Caco-2 (cell line): ENCODE data around the gene PGR. TPM values are rescaled to one million over a fixed set of nuclear protein-coding genes. Genes with fewer than 3 reads are reported as not detected.

Experiments used
- Bru-seq: library from RNA; stranded (reverse); fragments of 400-500 nt; gene quantifications from one replicate; lab custom pipeline; 2021; lab: Mats Ljungman, UMichigan
- BruChase-seq, 2 experiments: library from RNA; stranded (reverse); fragments of 400-500 nt; gene quantifications; one replicate each; lab custom pipeline; 2021; lab: Mats Ljungman, UMichigan
- BruUV-seq: library from RNA; stranded (reverse); fragments of 400-500 nt; replicated peaks from 2 replicates; lab custom pipeline; 2021; lab: Mats Ljungman, UMichigan
- CTCF ChIA-PET: fragments of 300-600 bp; sonication (Branson Sonifier 250); formaldehyde crosslinking; loops from one replicate; lab custom pipeline; 2022; ENCODE audit warnings: antibody characterized with exemption; lab: Charles Lee
- POLR2A ChIA-PET: fragments of 300-600 bp; sonication (Branson Sonifier 250); formaldehyde crosslinking; loops from one replicate; lab custom pipeline; 2022; ENCODE audit warnings: antibody characterized with exemption; lab: Charles Lee
- DNase-seq, 2 experiments: peaks; one replicate each; pipeline versions ENCODE4 v3.0.0 to v3.0.0-alpha.2; 2020 to 2022
- H3K27me3 ChIP-seq: replicated peaks from 2 replicates; pipeline ENCODE4 v1.6.0; 2011; ENCODE audit warnings: low read length; ENCODE audit not compliant: control insufficient read depth, insufficient read depth
- H3K36me3 ChIP-seq: 2 replicates; pipeline ENCODE4 v1.5.1; 2011; ENCODE audit warnings: low read length; ENCODE audit not compliant: control insufficient read depth, insufficient read depth
- H3K4me1 ChIP-seq: fragments of 250-450 bp; sonication (Bioruptor Pico); 2 replicates; pipeline ENCODE4 v1.5.1; 2020; ENCODE audit warnings: mild to moderate bottlenecking
- H3K4me3 ChIP-seq: 2 replicates; pipeline ENCODE4 v1.5.1; 2011; ENCODE audit warnings: low read depth, mild to moderate bottlenecking, control low read depth, low read length
- H3K9me3 ChIP-seq: fragments of 250-450 bp; sonication (Bioruptor Pico); 2 replicates; pipeline ENCODE4 v1.5.1; 2020; ENCODE audit warnings: mild to moderate bottlenecking, moderate library complexity
- H3K27ac Mint-ChIP-seq: one replicate; pipeline ENCODE4 v1.8.0; 2022; ENCODE audit warnings: mixed read lengths; ENCODE audit not compliant: unreplicated experiment
- H3K27me3 Mint-ChIP-seq: one replicate; pipeline ENCODE4 v1.8.0; 2022; ENCODE audit warnings: mixed read lengths; ENCODE audit not compliant: insufficient read depth, unreplicated experiment
- H3K36me3 Mint-ChIP-seq: one replicate; pipeline ENCODE4 v1.8.0; 2022; ENCODE audit warnings: mild to moderate bottlenecking, mixed read lengths; ENCODE audit not compliant: insufficient read depth, unreplicated experiment
- H3K4me1 Mint-ChIP-seq: one replicate; pipeline ENCODE4 v1.8.0; 2022; ENCODE audit warnings: low read depth, mixed read lengths; ENCODE audit not compliant: unreplicated experiment
- H3K4me3 Mint-ChIP-seq: one replicate; pipeline ENCODE4 v1.8.0; 2022; ENCODE audit warnings: mild to moderate bottlenecking, moderate library complexity, mixed read lengths; ENCODE audit not compliant: unreplicated experiment
- H3K9me3 Mint-ChIP-seq: one replicate; pipeline ENCODE4 v1.8.0; 2022; ENCODE audit warnings: mixed read lengths; ENCODE audit not compliant: unreplicated experiment
- intact Hi-C: fragments of 100-400 bp; cut with micrococcal nuclease; formaldehyde crosslinking; loops from one replicate; pipeline ENCODE4 v1.10.0; 2022; ENCODE audit not compliant: unreplicated experiment
- long read RNA-seq: library from polyadenylated mRNA; stranded (forward); transcript quantifications from one replicate; pipeline ENCODE4 v2.0.0, GENCODE V29; 2022
- total RNA-seq: library from RNA; stranded (reverse); gene quantifications from 2 replicates; pipeline ENCODE4 v1.2.3, GENCODE V29; 2022
- TF ChIP-seq, protein P1 (sequence below), 2 experiments: fragments of 200-600 bp in 1 of 2; IDR thresholded peaks; 1 replicate in 1 of 2; 2 replicates in 1 of 2; pipeline versions ENCODE4 v1.5.1 to v1.8.0; 2011 to 2022; ENCODE audit warnings: antibody characterized with exemption in 1 of 2, control low read depth in 1 of 2, inconsistent platforms in 1 of 2, low read depth in 1 of 2, low read length in 1 of 2, mild to moderate bottlenecking in 1 of 2, moderate library complexity in 1 of 2; ENCODE audit not compliant: insufficient read depth in 1 of 2, severe bottlenecking in 1 of 2, unreplicated experiment in 1 of 2

PGR gene
- total RNA-seq (not detected in 2 replicates), Bru-seq, nascent RNA (percentile 4 among the genes with signal in this experiment), BruChase-seq, experiment 1, labeled RNA remaining after a 2-hour chase (percentile 6 among the genes with signal in this experiment), BruChase-seq, experiment 2, labeled RNA remaining after a 6-hour chase (percentile 5 among the genes with signal in this experiment)
- long read RNA-seq, result 0 reads

DNA sequence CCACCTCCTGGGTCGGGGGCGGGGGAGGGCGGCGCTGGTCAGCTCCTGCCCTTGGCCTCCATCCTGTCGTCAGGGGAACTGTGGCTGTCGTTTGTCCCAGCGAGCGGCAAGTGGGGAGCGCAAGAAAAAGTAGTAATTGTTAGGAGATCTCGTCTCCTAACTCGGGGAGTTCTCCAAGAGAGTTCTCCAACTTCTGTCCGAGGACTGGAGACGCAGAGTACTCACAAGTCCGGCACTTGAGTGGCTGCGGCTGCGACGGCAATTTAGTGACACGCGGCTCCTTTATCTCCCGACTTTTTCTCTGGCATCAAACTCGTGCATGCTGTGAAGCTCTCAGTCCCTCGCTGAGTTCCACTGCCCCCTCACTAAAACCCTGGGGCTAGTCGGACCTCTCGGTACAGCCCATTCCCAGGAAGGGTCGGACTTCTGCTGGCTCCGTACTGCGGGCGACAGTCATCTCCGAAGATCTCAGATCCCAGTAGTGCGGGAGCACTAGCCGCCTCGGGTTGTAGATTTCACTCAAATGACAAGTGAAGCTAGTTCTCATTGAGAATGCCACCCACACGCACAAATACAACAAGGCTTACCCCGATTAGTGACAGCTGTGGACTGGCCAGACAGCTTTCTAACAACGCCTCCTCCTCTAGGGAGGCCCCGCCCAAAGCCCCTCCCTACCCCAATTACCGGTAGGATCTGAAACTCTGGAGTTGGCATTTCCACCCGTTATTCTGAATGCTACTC lies at the start of gene PGR:
Gene PGR, minus strand, starts transcription at position 611 of the 741 bp plus-strand sequence. CDS start 743 bp downstream, outside the sequence.
- ChIA-PET CTCF (no interaction called here), POLR2A (no interaction called here)
- Mint-ChIP-seq H3K27ac (no peak within 1 kb of the TSS), H3K4me3 (peak within 1 kb of the TSS; percentile 67), H3K4me1 (peaks cover 6% of the 10 kb centered on the region), H3K9me3 (no peaks in the 10 kb centered on the region), H3K36me3 (no peaks in the 10 kb centered on the region), H3K27me3 (peaks cover 39% of the 10 kb centered on the region)
- no peaks in the 10 kb centered on the region for H3K36me3 ChIP-seq
- H3K4me3 ChIP-seq, result no peak within 1 kb of the TSS
- no TSS peak for BruUV-seq
- TF ChIP-seq, protein P1, sequence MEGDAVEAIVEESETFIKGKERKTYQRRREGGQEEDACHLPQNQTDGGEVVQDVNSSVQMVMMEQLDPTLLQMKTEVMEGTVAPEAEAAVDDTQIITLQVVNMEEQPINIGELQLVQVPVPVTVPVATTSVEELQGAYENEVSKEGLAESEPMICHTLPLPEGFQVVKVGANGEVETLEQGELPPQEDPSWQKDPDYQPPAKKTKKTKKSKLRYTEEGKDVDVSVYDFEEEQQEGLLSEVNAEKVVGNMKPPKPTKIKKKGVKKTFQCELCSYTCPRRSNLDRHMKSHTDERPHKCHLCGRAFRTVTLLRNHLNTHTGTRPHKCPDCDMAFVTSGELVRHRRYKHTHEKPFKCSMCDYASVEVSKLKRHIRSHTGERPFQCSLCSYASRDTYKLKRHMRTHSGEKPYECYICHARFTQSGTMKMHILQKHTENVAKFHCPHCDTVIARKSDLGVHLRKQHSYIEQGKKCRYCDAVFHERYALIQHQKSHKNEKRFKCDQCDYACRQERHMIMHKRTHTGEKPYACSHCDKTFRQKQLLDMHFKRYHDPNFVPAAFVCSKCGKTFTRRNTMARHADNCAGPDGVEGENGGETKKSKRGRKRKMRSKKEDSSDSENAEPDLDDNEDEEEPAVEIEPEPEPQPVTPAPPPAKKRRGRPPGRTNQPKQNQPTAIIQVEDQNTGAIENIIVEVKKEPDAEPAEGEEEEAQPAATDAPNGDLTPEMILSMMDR (IDR thresholded peaks at IDR 0.05; ENCODE audit: insufficient read depth in 1 of 2, low read depth in 1 of 2, low read length in 1 of 2, severe bottlenecking in 1 of 2, unreplicated experiment in 1 of 2), result no peak
- H3K27me3 ChIP-seq, result peaks cover 20% of the 10 kb centered on the region
- intact Hi-C loops, result loop anchor here (5.0 kb wide), 2 partner anchors 158 to 308 kb away; no protein-coding TSS in a partner anchor
- H3K4me1 ChIP-seq, result peaks cover 12% of the 10 kb centered on the region
- H3K9me3 ChIP-seq, result no peaks in the 10 kb centered on the region
- peak; percentile 16 to 46 for DNase-seq

DNA sequence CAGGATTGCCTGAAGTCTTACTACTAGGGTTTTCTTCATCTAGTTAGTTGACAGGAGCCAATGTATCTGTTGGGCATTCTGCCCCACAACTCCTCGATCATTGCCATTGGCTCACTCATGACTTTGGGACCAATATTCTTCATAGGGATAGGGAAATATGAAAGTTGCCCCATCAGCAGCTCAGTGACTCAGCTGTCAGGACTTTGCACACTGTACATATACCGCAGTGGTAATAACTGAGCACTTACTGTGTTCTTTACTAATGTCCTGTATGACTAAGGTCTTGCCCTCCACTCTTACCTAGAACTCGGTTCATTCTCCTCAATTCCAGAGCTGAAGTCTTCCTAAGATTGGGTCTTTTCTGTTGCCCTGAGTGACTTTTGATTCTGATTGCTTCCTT lies 46.8 kb upstream of the PGR start:
- no peaks in the 10 kb centered on the region for H3K36me3 ChIP-seq
- BruUV-seq, result no TSS peak
- peaks cover under 1% of the 10 kb centered on the region for H3K27me3 Mint-ChIP-seq

DNA sequence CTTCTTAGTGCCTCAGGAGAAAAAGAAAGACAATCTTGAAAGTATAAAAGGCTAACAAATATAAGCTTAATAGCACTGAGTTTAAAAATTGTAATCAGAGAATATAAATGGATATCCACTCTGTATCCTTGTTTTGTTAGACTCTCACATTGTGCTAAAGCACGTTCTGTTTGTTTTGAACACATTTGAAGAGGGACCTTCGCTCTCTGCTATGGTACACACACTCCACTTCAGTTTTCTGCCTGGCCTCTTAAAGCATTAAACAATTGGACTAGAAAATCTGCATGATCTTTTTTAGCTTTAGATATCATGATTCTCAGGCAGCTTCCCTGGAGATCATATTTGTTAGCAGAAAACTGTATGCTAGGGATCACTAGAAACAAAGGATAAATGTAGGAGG lies 40.3 kb upstream of the PGR start:
- Mint-ChIP-seq H3K27me3 (peaks cover 6% of the 10 kb centered on the region), H3K9me3 (peaks cover 7% of the 10 kb centered on the region), H3K27ac (no peak overlapping the region), H3K4me3 (no peak overlapping the region), H3K36me3 (no peaks in the 10 kb centered on the region), H3K4me1 (no peaks in the 10 kb centered on the region)
- Histone ChIP-seq H3K9me3 (peaks cover 2% of the 10 kb centered on the region; the same call in 1 of the 2 replicates), H3K4me1 (no peaks in the 10 kb centered on the region), H3K36me3 (no peaks in the 10 kb centered on the region), H3K27me3 (no peaks in the 10 kb centered on the region), H3K4me3 (no peak overlapping the region)
- DNase-seq, result no peak
- ChIA-PET CTCF (no interaction called here), POLR2A (no interaction called here)
- BruUV-seq, result no TSS peak
- intact Hi-C loops, result no loop called here
- TF ChIP-seq, protein P1 (IDR thresholded peaks at IDR 0.05; ENCODE audit: insufficient read depth in 1 of 2, low read depth in 1 of 2, low read length in 1 of 2, severe bottlenecking in 1 of 2, unreplicated experiment in 1 of 2), result no peak

More for the DNA sequence above, 46.8 kb upstream of the PGR start:
- no peak for DNase-seq
- Histone ChIP-seq H3K4me1 (no peaks in the 10 kb centered on the region), H3K9me3 (0 out of 2 replicates have a peak, but pooled peaks cover 2% of the 10 kb centered on the region), H3K4me3 (no peak overlapping the region), H3K27me3 (no peaks in the 10 kb centered on the region)
- no peak overlapping the region for H3K27ac Mint-ChIP-seq
- no peaks in the 10 kb centered on the region for H3K4me1 Mint-ChIP-seq
- no peak overlapping the region for H3K4me3 Mint-ChIP-seq
- peaks cover 9% of the 10 kb centered on the region for H3K9me3 Mint-ChIP-seq
- no peaks in the 10 kb centered on the region for H3K36me3 Mint-ChIP-seq
- TF ChIP-seq, protein P1 (IDR thresholded peaks at IDR 0.05; ENCODE audit: insufficient read depth in 1 of 2, low read depth in 1 of 2, low read length in 1 of 2, severe bottlenecking in 1 of 2, unreplicated experiment in 1 of 2), result no peak
- intact Hi-C loops, result no loop called here
- ChIA-PET POLR2A (no interaction called here), CTCF (no interaction called here)
